Measurements from ENCODE around the gene CYB561D2.

The CYB561D2 gene

DNA sequence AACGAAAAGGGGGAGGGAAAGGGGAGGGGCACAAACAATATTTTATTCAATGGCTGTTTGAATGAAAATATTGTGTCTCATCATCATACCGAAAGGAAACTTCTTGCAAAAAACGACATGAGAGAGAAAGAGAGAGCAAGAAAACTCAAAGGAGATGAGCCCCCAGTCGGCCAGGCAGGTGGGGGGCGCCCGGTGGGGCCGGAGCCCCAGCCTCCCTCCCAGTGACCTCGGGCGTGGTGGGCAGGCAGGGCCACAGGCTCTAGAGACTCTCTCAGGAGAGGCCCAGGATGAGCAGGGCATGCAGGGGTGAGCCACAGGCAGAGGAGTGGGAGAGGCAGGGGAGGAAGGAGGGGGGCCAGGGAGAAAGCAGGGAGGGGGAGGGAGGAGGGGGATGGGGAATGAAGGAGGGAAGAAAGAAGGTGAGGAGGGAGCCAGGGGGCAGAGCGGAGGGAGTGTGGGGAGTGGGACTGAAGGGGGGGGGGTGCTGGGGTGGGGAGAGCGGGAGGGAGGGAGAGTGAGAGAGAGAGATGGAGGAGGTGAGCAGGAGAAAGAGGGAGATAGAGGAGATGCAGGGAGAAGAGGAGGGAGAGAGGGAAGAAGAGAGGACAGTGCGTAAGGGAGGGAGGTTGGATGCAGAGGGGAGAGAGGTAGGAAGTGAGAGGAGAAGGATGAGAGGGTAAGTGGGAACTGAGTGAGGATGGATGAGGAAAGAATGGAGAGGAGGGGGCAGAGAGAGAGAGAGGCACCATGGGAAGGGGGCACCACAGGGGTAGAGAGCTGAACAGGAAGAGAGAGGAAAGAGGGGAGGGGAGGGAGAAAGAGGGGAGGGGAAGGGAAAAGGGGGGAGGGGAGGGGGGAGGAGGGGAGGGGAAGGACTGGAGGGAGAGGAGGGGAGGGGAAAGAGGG is 22.7 kb downstream of the CYB561D2 start:
- Histone ChIP-seq H3K9ac (ENCODE audit: low read length) (no peak overlapping the region), H2BK12ac (ENCODE audit: low read length in 2 of 2) (no peak overlapping the region), H3K4ac (ENCODE audit: low read depth in 1 of 2, low read length in 2 of 2) (no peak overlapping the region), H3K27me3 (ENCODE audit: control insufficient read depth in 1 of 2, insufficient read depth in 1 of 2, low read length in 2 of 2) (peaks cover 30 to 69% of the 10 kb centered on the region in 2 experiments), H3K79me1 (replicated peaks; ENCODE audit: low read length, poor library complexity, severe bottlenecking) (no peaks in the 10 kb centered on the region), H2BK15ac (ENCODE audit: low read depth, poor library complexity, severe bottlenecking) (no peak overlapping the region), H3K9me3 (ENCODE audit: control insufficient read depth, low read length) (no peaks in the 10 kb centered on the region), H3K23ac (ENCODE audit: low read length in 2 of 2) (no peak overlapping the region), H4K91ac (ENCODE audit: low read length) (no peak overlapping the region), H2BK120ac (ENCODE audit: low read depth, low read length) (no peak overlapping the region), H3K27ac (ENCODE audit: low read length, poor library complexity, severe bottlenecking) (no peak overlapping the region), H3K36me3 (ENCODE audit: control insufficient read depth in 1 of 2, insufficient read depth in 2 of 2, low read depth in 1 of 2, low read length in 2 of 2) (peaks cover 0 to 2% of the 10 kb centered on the region in 2 experiments), H2BK5ac (ENCODE audit: low read depth, low read length, poor library complexity, severe bottlenecking) (no peak overlapping the region), H3K18ac (ENCODE audit: low read depth in 1 of 2, low read length in 2 of 2) (no peak overlapping the region), H4K8ac (ENCODE audit: low read length) (no peak overlapping the region), H3K4me3 (ENCODE audit: insufficient read depth in 1 of 2, low read depth in 1 of 2, low read length in 2 of 2) (no peak overlapping the region), H2AK5ac (ENCODE audit: low read length, severe bottlenecking) (no peak overlapping the region), H2AFZ (ENCODE audit: low read depth, low read length) (no peak overlapping the region), H3K4me1 (ENCODE audit: control insufficient read depth, insufficient read depth, low read depth, low read length) (no peaks in the 10 kb centered on the region), H3K14ac (ENCODE audit: low read length in 2 of 2) (no peak overlapping the region), H3K4me2 (ENCODE audit: low read length, poor library complexity, severe bottlenecking) (no peak overlapping the region)
- DNase-seq = no peak
- WGBS = 53% methylated on average over 11 of the region's 12 CpGs

DNA sequence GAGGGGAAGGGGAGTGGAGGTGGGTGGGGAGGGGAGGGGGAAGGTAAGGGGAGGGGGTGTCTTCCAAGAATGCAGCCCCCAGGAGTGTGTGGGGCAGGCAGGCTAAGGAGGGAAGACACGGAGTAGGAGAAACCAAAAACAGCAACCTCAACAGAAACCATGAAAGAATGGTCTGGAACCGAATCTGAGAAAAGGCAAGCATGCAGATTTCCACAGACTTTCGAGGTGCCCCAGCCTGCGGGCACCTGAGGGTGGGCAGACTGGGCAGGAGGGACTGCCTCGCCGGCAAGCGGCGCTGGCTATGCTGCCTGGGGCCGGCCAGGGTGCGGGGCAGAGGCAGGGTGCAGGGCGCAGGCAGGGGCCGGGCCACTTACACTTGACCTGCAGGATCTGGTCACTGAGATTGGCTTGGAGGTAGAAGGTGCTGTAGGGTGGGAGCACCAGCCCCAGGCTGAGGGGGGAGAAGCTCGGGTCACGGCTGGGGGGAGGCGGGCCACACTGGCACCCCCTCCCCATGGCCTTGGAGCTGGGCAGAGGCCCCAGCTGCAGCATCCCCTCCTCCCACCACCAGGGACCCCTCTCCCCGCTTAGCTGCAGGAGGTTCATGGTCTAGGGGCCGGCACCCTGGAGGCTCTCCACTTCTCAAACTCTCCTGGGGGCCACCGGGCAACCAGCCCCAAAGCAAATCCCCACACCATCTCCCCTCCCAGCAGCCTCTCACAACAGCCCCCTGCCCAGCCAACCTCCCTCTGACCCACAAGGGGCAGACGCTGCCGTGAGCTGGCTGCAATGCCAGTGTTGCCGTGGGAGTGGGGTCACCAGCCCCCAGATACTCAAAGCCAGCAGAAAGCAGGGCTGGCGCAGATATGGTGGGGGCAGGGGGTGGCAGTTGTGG is 23.9 kb downstream of the CYB561D2 start:
- no peak for DNase-seq
- H3K4me3 ChIP-seq (ENCODE audit: insufficient read depth in 1 of 2, low read depth in 1 of 2, low read length in 2 of 2) = no peak overlapping the region
- no peak overlapping the region for H3K27ac ChIP-seq (ENCODE audit: low read length, poor library complexity, severe bottlenecking)
- peaks cover 30 to 62% of the 10 kb centered on the region in 2 experiments for H3K27me3 ChIP-seq (ENCODE audit: control insufficient read depth in 1 of 2, insufficient read depth in 1 of 2, low read length in 2 of 2)
- no peak overlapping the region for H3K14ac ChIP-seq (ENCODE audit: low read length in 2 of 2)
- H2BK5ac ChIP-seq (ENCODE audit: low read depth, low read length, poor library complexity, severe bottlenecking) = no peak overlapping the region
- no peak overlapping the region for H3K4ac ChIP-seq (ENCODE audit: low read depth in 1 of 2, low read length in 2 of 2)
- H3K18ac ChIP-seq (ENCODE audit: low read depth in 1 of 2, low read length in 2 of 2) = no peak overlapping the region
- H2BK15ac ChIP-seq (ENCODE audit: low read depth, poor library complexity, severe bottlenecking) = no peak overlapping the region
- peaks cover 0 to 2% of the 10 kb centered on the region in 2 experiments for H3K36me3 ChIP-seq (ENCODE audit: control insufficient read depth in 1 of 2, insufficient read depth in 2 of 2, low read depth in 1 of 2, low read length in 2 of 2)
- no peak overlapping the region for H3K9ac ChIP-seq (ENCODE audit: low read length)
- H3K4me1 ChIP-seq (ENCODE audit: control insufficient read depth, insufficient read depth, low read depth, low read length) = no peaks in the 10 kb centered on the region
- H2AK5ac ChIP-seq (ENCODE audit: low read length, severe bottlenecking) = no peak overlapping the region
- no peak overlapping the region for H4K8ac ChIP-seq (ENCODE audit: low read length)
- no peaks in the 10 kb centered on the region for H3K79me1 ChIP-seq (replicated peaks; ENCODE audit: low read length, poor library complexity, severe bottlenecking)
- no peak overlapping the region for H3K4me2 ChIP-seq (ENCODE audit: low read length, poor library complexity, severe bottlenecking)
- H2BK12ac ChIP-seq (ENCODE audit: low read length in 2 of 2) = no peak overlapping the region
- H2BK120ac ChIP-seq (ENCODE audit: low read depth, low read length) = no peak overlapping the region
- 77% methylated on average over 20 of the region's 22 CpGs for WGBS
- no peak overlapping the region for H4K91ac ChIP-seq (ENCODE audit: low read length)
- H3K9me3 ChIP-seq (ENCODE audit: control insufficient read depth, low read length) = no peaks in the 10 kb centered on the region
- no peak overlapping the region for H3K23ac ChIP-seq (ENCODE audit: low read length in 2 of 2)
- H2AFZ ChIP-seq (ENCODE audit: low read depth, low read length) = no peak overlapping the region

DNA sequence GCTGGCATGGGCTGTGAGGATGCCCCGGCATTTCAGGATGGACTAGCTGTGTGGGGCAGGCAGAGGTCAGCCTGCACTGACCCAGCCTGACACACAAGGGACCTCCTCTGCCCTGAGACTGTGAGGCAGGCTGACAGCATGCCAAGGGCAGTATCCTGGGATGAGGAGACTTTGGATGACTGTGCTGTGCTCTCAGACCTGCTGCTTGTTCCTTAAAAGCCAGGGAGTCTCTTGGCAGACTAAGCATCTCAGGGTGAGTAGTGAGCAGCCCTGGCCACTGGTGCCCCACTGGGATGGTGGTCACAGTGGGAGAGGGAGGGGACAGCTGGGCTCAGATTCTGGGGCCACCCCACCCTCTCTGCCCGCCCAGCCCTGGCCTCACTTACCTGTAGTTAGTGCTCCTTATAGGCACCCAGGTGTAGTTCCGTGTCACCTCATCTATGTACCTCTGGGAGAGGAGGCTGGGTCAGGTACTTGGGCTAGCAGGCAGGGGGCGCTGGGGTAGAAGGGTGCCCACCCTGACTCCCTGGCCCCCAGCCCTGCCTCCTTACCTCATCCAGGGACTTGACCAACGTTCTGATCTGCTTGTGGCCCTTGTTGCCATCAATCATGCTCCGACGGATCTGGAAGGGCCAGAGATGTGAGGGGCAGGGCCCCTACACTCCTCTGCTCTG is 24.7 kb downstream of the CYB561D2 start:
- no peak overlapping the region for H4K91ac ChIP-seq (ENCODE audit: low read length)
- no peak overlapping the region for H2BK5ac ChIP-seq (ENCODE audit: low read depth, low read length, poor library complexity, severe bottlenecking)
- no peak overlapping the region for H3K18ac ChIP-seq (ENCODE audit: low read depth in 1 of 2, low read length in 2 of 2)
- H3K4me1 ChIP-seq (ENCODE audit: control insufficient read depth, insufficient read depth, low read depth, low read length) = no peaks in the 10 kb centered on the region
- H2AK5ac ChIP-seq (ENCODE audit: low read length, severe bottlenecking) = no peak overlapping the region
- no peak overlapping the region for H3K27ac ChIP-seq (ENCODE audit: low read length, poor library complexity, severe bottlenecking)
- no peak overlapping the region for H2BK12ac ChIP-seq (ENCODE audit: low read length in 2 of 2)
- H3K36me3 ChIP-seq (ENCODE audit: control insufficient read depth in 1 of 2, insufficient read depth in 2 of 2, low read depth in 1 of 2, low read length in 2 of 2) = peaks cover 0 to 2% of the 10 kb centered on the region in 2 experiments
- H3K4ac ChIP-seq (ENCODE audit: low read depth in 1 of 2, low read length in 2 of 2) = no peak overlapping the region
- H3K4me2 ChIP-seq (ENCODE audit: low read length, poor library complexity, severe bottlenecking) = no peak overlapping the region
- no peak overlapping the region for H4K8ac ChIP-seq (ENCODE audit: low read length)
- no peak overlapping the region for H2BK120ac ChIP-seq (ENCODE audit: low read depth, low read length)
- 64% methylated on average over 6 of the region's 7 CpGs for WGBS
- H2BK15ac ChIP-seq (ENCODE audit: low read depth, poor library complexity, severe bottlenecking) = no peak overlapping the region
- H3K23ac ChIP-seq (ENCODE audit: low read length in 2 of 2) = no peak overlapping the region
- H3K27me3 ChIP-seq (ENCODE audit: control insufficient read depth in 1 of 2, insufficient read depth in 1 of 2, low read length in 2 of 2) = peaks cover 30 to 63% of the 10 kb centered on the region in 2 experiments
- DNase-seq = no peak
- no peak overlapping the region for H3K4me3 ChIP-seq (ENCODE audit: insufficient read depth in 1 of 2, low read depth in 1 of 2, low read length in 2 of 2)
- no peak overlapping the region for H2AFZ ChIP-seq (ENCODE audit: low read depth, low read length)
- no peaks in the 10 kb centered on the region for H3K9me3 ChIP-seq (ENCODE audit: control insufficient read depth, low read length)
- H3K79me1 ChIP-seq (replicated peaks; ENCODE audit: low read length, poor library complexity, severe bottlenecking) = no peaks in the 10 kb centered on the region
- H3K14ac ChIP-seq (ENCODE audit: low read length in 2 of 2) = no peak overlapping the region
- no peak overlapping the region for H3K9ac ChIP-seq (ENCODE audit: low read length)

Data from mesenchymal stem cell (in vitro differentiated cells and primary cell).